ENCODE measurements around the gene SLC10A1.
A peak's percentile ranks its signal among the peaks of the same experiment; 100 is the strongest.
"Not testable (repeated sequence)": the region's sequence is repeated elsewhere in the genome, so short reads cannot be mapped to it uniquely, and the experiment has no call there.

SLC10A1 gene

GRCh38 chr14:69768873-69769272 is 28.2 kb downstream of the SLC10A1 start:
- no peak for DNase-seq

GRCh38 chr14:69767369-69767999 is 29.6 kb downstream of the SLC10A1 start:
- DNase-seq, result peak; percentile 89 to 92

GRCh38 chr14:69766984-69767368 is 30.1 kb downstream of the SLC10A1 start, which contains the start of gene SRSF5:
TSS of gene SRSF5 (plus strand) at chr14:69767142. CDS start at chr14:69768157, 1,015 bp downstream.
- peak; percentile 90 to 92 for DNase-seq

- DNase-seq, result no peak
These were observed 33.1 kb downstream of the SLC10A1 start for GRCh38 chr14:69763761-69764510.

GRCh38 chr14:69760810-69761209 is 36.2 kb downstream of the SLC10A1 start:
- DNase-seq, result no peak

- no peak for DNase-seq
These were observed 40.7 kb downstream of the SLC10A1 start for GRCh38 chr14:69756298-69756697.

- no peak for DNase-seq
These were observed 41.3 kb downstream of the SLC10A1 start for GRCh38 chr14:69755784-69756183.

GRCh38 chr14:69755296-69755695 is 41.7 kb downstream of the SLC10A1 start:
- no peak for DNase-seq

- DNase-seq, result no peak
These were observed 42.6 kb downstream of the SLC10A1 start for GRCh38 chr14:69754487-69754886.

GRCh38 chr14:69753860-69754259 is 43.2 kb downstream of the SLC10A1 start:
- DNase-seq, result no peak

- no peak for DNase-seq
These were observed 44.3 kb downstream of the SLC10A1 start for GRCh38 chr14:69752773-69753172.

GRCh38 chr14:69750495-69750894 is 46.5 kb downstream of the SLC10A1 start:
- no peak for DNase-seq

- no peak for DNase-seq
These were observed 47.1 kb downstream of the SLC10A1 start for GRCh38 chr14:69749956-69750355.

GRCh38 chr14:69741055-69741454 is 56.0 kb downstream of the SLC10A1 start:
- no peak for DNase-seq

GRCh38 chr14:69736405-69736804 is 60.6 kb downstream of the SLC10A1 start:
- DNase-seq, result not testable (repeated sequence)

- not testable (repeated sequence) for DNase-seq
These were observed 65.0 kb downstream of the SLC10A1 start for GRCh38 chr14:69731919-69732598.

- no peak for DNase-seq
These were observed 69.2 kb downstream of the SLC10A1 start for GRCh38 chr14:69727860-69728259.

GRCh38 chr14:69726761-69727511 is 70.1 kb downstream of the SLC10A1 start:
- peak; percentile 55 to 65 for DNase-seq

All from NCI-H187 (cell line).